Measurements from ENCODE around the gene ANKRD10. TPM values are rescaled to one million over a fixed set of nuclear protein-coding genes. Genes with fewer than 3 reads are reported as not detected.

ANKRD10 gene
- total and polyA plus RNA-seq, 3 experiments from 2014 or later, result 65.4 to 76.1 (median 65.8) TPM

DNA sequence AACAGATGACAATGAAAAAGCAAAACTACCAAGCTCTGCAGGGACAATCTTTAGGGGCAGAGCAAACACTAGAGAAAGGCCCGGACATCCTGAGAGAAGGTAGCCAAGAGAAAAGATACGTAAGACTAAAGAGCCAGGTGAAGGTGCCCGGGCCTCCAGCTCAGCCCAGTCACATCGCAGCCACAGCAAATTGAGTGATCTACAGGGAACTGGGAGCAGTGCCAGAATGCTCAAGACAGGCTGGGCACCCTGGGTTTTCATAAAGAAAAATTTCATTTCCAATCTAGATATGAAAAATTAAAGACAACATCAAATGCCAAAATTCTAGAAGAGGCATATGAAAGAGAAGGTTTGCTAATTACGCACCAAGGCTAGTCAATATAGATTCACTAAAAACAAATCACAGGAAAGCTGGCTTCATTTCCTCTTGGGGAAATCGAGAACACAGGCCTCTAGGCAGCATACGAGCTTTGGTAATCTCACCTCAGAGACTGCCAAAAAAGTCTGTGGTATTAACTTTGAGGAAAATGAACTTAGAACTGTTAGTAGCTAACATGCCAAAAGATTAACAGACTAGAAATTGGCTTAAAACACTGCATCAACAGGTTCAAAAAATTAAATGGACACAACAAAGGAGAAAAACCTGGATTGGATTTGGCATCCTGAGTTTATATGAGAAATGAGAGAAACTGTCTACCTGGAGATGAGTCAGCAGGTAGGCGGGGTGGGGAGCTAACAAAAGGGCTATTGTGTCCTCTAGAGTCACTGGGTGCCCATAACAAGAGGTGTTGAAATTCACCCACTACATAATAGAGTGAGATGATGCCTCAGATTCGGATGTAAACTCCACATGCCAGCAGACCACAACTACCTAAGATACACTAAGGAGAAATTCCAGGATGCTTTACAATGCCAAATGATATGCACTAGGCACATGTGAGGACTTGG, 6.6 kb downstream of the ANKRD10 start:
- peak overlapping the region in 4 of 8 donors; percentile 4 to 84 (median 22) for H3K27ac Mint-ChIP-seq
- H3K4me3 Mint-ChIP-seq, result peak overlapping the region in 2 of 7 donors; percentile 36 to 74
- no peaks in the 10 kb centered on the region for H3K9me3 Mint-ChIP-seq
- H3K36me3 Mint-ChIP-seq, result peaks cover 0 to 70% (median 19%) of the 10 kb centered on the region in 3 donors
- no peaks in the 10 kb centered on the region for H3K27me3 Mint-ChIP-seq
- Histone ChIP-seq H3K36me3 (ENCODE audit: insufficient read depth, low read length) (peaks cover 17% of the 10 kb centered on the region), H3K27me3 (ENCODE audit: insufficient read depth, low read length, poor library complexity, severe bottlenecking) (no peaks in the 10 kb centered on the region), H3K9me3 (ENCODE audit: low read length) (no peaks in the 10 kb centered on the region), H3K27ac (ENCODE audit: low read depth, low read length) (no peak overlapping the region), H3K4me1 (ENCODE audit: insufficient read depth, low read length) (peaks cover 46% of the 10 kb centered on the region), H3K4me3 (ENCODE audit: low read length) (no peak overlapping the region)
- peaks cover 62 to 89% (median 88%) of the 10 kb centered on the region in 3 donors for H3K4me1 Mint-ChIP-seq
- DNase-seq, result no peak
- CTCF ChIA-PET, result no interaction called here
- POLR2A ChIA-PET, result no interaction called here

DNA sequence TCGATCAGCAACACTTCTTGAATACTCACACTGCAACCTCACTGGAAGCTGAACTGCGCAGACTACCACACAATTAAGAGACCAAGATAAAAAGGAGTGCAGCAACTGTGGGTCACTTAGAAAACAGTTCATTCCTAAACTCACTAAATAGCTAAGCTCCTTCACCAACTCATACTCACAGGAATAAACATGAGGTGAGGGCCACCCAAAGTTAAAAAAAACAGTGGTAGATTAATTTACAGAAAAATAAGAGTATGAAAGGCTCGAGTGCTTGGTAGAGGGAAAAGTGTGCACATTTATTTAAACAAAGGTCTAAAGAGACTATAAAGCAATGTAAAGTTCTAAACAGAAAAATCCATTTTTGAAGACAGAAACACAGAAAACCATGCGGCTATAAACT, 7.6 kb downstream of the ANKRD10 start:
- Histone ChIP-seq H3K36me3 (ENCODE audit: insufficient read depth, low read length) (peaks cover 17% of the 10 kb centered on the region), H3K27ac (ENCODE audit: low read depth, low read length) (no peak overlapping the region), H3K9me3 (ENCODE audit: low read length) (no peaks in the 10 kb centered on the region), H3K4me3 (ENCODE audit: low read length) (no peak overlapping the region), H3K27me3 (ENCODE audit: insufficient read depth, low read length, poor library complexity, severe bottlenecking) (no peaks in the 10 kb centered on the region), H3K4me1 (ENCODE audit: insufficient read depth, low read length) (peaks cover 36% of the 10 kb centered on the region)
- ChIA-PET POLR2A (no interaction called here), CTCF (interaction anchor here (1.9 kb wide), 1 partner anchor 8 kb away, joined by 5 read pairs; the partner anchor contains the start of gene ANKRD10)
- Mint-ChIP-seq H3K4me1 (peaks cover 53 to 86% (median 79%) of the 10 kb centered on the region in 3 donors), H3K9me3 (no peaks in the 10 kb centered on the region), H3K27ac (peak overlapping the region in 2 of 8 donors; percentile 8 to 49), H3K36me3 (peaks cover 0 to 77% (median 19%) of the 10 kb centered on the region in 3 donors), H3K27me3 (no peaks in the 10 kb centered on the region), H3K4me3 (no peak overlapping the region)
- DNase-seq, result no peak

DNA sequence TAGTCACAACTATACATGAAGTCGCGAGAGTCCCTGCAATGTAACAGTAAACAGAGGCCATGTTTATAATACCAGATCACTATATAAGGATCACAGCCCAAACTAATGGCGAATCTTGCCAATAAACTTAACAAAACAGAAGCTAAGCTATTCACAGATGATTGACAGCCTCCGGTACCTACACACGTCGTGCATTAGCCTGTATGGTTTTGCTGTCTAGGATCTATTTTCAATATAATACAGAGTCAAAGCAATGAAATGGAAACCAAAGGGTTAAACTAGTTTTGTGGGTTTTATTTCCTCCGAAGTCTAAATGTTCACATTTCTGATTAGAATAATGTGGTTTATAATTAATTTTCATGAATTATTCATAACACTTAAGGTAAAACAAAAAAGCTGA, 10.1 kb downstream of the ANKRD10 start:
- CTCF ChIA-PET, result interaction anchor here (1.2 kb wide), 1 partner anchor 11 kb away, joined by 6 read pairs; no protein-coding TSS in a partner anchor
- no peaks in the 10 kb centered on the region for H3K9me3 ChIP-seq (ENCODE audit: low read length)
- H3K4me3 ChIP-seq (ENCODE audit: low read length), result no peak overlapping the region
- H3K27ac ChIP-seq (ENCODE audit: low read depth, low read length), result no peak overlapping the region
- DNase-seq, result no peak
- H3K36me3 ChIP-seq (ENCODE audit: insufficient read depth, low read length), result peaks cover 8% of the 10 kb centered on the region
- Mint-ChIP-seq H3K27me3 (no peaks in the 10 kb centered on the region), H3K4me1 (peaks cover 33 to 67% (median 57%) of the 10 kb centered on the region in 3 donors), H3K4me3 (no peak overlapping the region), H3K9me3 (no peaks in the 10 kb centered on the region), H3K27ac (no peak overlapping the region), H3K36me3 (peaks cover 0 to 76% (median 15%) of the 10 kb centered on the region in 3 donors)
- H3K4me1 ChIP-seq (ENCODE audit: insufficient read depth, low read length), result peaks cover 21% of the 10 kb centered on the region
- POLR2A ChIA-PET, result interaction anchor here (1.1 kb wide), 1 partner anchor 189 kb away, joined by 3 read pairs; no protein-coding TSS in a partner anchor
- no peaks in the 10 kb centered on the region for H3K27me3 ChIP-seq (ENCODE audit: insufficient read depth, low read length, poor library complexity, severe bottlenecking)

DNA sequence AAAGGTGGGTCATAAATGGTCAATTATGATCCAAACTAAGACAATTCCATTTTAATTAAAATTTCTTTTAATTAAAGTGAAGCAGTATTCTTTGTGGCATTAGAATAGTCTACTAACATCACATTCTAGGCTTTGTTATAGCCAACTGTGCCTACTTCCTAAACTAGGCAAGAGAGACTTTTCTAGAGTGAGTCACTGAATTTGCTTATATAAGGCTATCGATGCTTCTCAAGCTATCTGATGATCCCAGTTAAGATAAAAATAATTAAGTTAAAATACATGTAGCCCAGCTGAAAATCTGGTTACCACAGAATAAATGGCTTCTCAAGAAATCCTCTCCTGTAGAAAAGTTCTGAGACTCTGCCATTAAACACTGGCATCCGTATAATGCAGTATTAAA, 12.5 kb downstream of the ANKRD10 start:
- no peaks in the 10 kb centered on the region for H3K27me3 ChIP-seq (ENCODE audit: insufficient read depth, low read length, poor library complexity, severe bottlenecking)
- Mint-ChIP-seq H3K9me3 (no peaks in the 10 kb centered on the region), H3K27ac (no peak overlapping the region), H3K4me3 (no peak overlapping the region), H3K36me3 (peaks cover 0 to 66% (median 5%) of the 10 kb centered on the region in 3 donors), H3K4me1 (peaks cover 17 to 47% (median 42%) of the 10 kb centered on the region in 3 donors), H3K27me3 (no peaks in the 10 kb centered on the region)
- peaks cover 5% of the 10 kb centered on the region for H3K36me3 ChIP-seq (ENCODE audit: insufficient read depth, low read length)
- ChIA-PET POLR2A (no interaction called here), CTCF (no interaction called here)
- no peak for DNase-seq
- H3K4me3 ChIP-seq (ENCODE audit: low read length), result no peak overlapping the region
- peaks cover 5% of the 10 kb centered on the region for H3K4me1 ChIP-seq (ENCODE audit: insufficient read depth, low read length)
- no peak overlapping the region for H3K27ac ChIP-seq (ENCODE audit: low read depth, low read length)
- H3K9me3 ChIP-seq (ENCODE audit: low read length), result no peaks in the 10 kb centered on the region

DNA sequence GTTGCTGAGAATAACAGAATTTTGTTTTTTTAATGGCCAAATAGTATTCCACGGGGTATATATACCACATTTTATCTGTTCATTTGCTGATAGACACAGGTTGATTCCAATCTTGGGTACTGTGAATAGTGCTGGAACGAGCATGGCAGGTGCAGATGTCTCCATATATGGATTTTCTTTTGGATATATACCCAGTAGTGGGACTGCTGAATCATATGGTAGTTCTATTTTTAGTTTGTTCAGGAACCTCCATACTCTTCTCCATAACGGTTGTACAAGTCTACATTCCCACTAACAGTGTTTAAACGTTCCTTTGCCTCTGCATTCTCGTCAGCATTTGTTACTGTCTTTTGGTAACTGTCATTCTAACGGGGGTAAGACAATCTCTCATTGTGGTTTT, 17.3 kb downstream of the ANKRD10 start:
- H3K9me3 ChIP-seq (ENCODE audit: low read length), result no peaks in the 10 kb centered on the region
- CTCF ChIA-PET, result no interaction called here
- no peaks in the 10 kb centered on the region for H3K9me3 Mint-ChIP-seq
- POLR2A ChIA-PET, result no interaction called here
- H3K27ac ChIP-seq (ENCODE audit: low read depth, low read length), result no peak overlapping the region
- H3K27me3 ChIP-seq (ENCODE audit: insufficient read depth, low read length, poor library complexity, severe bottlenecking), result no peaks in the 10 kb centered on the region
- DNase-seq, result no peak
- H3K4me3 ChIP-seq (ENCODE audit: low read length), result no peak overlapping the region
- H3K27ac Mint-ChIP-seq, result no peak overlapping the region
- no peaks in the 10 kb centered on the region for H3K27me3 Mint-ChIP-seq
- H3K36me3 ChIP-seq (ENCODE audit: insufficient read depth, low read length), result peaks cover 17% of the 10 kb centered on the region
- peaks cover 7 to 54% (median 14%) of the 10 kb centered on the region in 3 donors for H3K36me3 Mint-ChIP-seq
- H3K4me1 ChIP-seq (ENCODE audit: insufficient read depth, low read length), result no peaks in the 10 kb centered on the region
- H3K4me1 Mint-ChIP-seq, result peaks cover 8 to 27% (median 14%) of the 10 kb centered on the region in 3 donors
- no peak overlapping the region for H3K4me3 Mint-ChIP-seq

DNA sequence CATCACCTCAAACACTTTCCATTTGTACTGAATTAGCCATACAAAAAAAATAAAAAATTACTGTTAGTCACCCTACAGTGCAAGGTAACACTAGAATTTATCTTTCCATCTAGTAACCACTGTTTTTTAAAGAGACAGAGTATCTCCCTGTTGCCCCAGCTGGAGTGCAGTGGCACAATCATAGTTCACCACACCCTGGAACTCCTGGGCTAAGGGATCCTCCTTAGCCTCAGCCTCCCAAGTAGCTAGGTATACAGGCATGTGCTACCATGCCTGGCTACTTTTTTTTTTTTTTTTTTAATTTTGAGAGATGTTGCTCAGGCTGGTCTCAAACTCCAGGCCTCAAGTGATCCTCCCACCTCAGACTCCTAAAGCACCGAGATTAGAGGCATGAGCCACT, 17.9 kb downstream of the ANKRD10 start:
- Histone ChIP-seq H3K4me1 (ENCODE audit: insufficient read depth, low read length) (no peaks in the 10 kb centered on the region), H3K27ac (ENCODE audit: low read depth, low read length) (no peak overlapping the region), H3K36me3 (ENCODE audit: insufficient read depth, low read length) (peaks cover 17% of the 10 kb centered on the region), H3K9me3 (ENCODE audit: low read length) (no peaks in the 10 kb centered on the region), H3K27me3 (ENCODE audit: insufficient read depth, low read length, poor library complexity, severe bottlenecking) (no peaks in the 10 kb centered on the region), H3K4me3 (ENCODE audit: low read length) (no peak overlapping the region)
- H3K27ac Mint-ChIP-seq, result no peak overlapping the region
- no peaks in the 10 kb centered on the region for H3K9me3 Mint-ChIP-seq
- H3K36me3 Mint-ChIP-seq, result peaks cover 8 to 55% (median 16%) of the 10 kb centered on the region in 3 donors
- POLR2A ChIA-PET, result interaction anchor here (0.6 kb wide), 1 partner anchor 82 kb away, joined by 3 read pairs; no protein-coding TSS in a partner anchor
- H3K4me1 Mint-ChIP-seq, result peaks cover 8 to 29% (median 14%) of the 10 kb centered on the region in 3 donors
- H3K27me3 Mint-ChIP-seq, result no peaks in the 10 kb centered on the region
- DNase-seq, result no peak
- no peak overlapping the region for H3K4me3 Mint-ChIP-seq
- CTCF ChIA-PET, result no interaction called here

DNA sequence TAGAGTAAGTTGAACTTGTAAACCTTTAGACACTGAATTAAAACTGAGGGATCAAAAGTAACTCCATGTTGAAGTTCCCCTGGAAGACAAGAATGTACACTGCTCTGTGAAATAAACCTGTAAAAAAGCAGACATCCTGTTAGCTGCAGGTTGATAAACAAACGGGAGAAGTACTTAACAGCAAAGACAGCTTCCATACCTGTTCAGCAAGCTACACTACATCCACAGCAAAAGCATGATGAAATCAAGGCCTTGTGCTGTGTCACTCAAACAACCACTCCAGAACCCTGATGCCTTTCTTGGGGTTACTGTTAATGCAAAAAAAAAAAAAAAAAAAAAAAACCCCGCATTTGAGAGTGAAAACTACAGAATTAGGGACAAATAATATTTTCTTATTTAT, 20.8 kb downstream of the ANKRD10 start:
- Histone ChIP-seq H3K36me3 (ENCODE audit: insufficient read depth, low read length) (peaks cover 14% of the 10 kb centered on the region), H3K27ac (ENCODE audit: low read depth, low read length) (no peak overlapping the region), H3K4me3 (ENCODE audit: low read length) (no peak overlapping the region), H3K9me3 (ENCODE audit: low read length) (no peaks in the 10 kb centered on the region), H3K27me3 (ENCODE audit: insufficient read depth, low read length, poor library complexity, severe bottlenecking) (no peaks in the 10 kb centered on the region), H3K4me1 (ENCODE audit: insufficient read depth, low read length) (no peaks in the 10 kb centered on the region)
- H3K4me1 Mint-ChIP-seq, result peaks cover 8 to 24% (median 8%) of the 10 kb centered on the region in 3 donors
- H3K27ac Mint-ChIP-seq, result peak overlapping the region in 1 of 8 donors; percentile 16
- H3K4me3 Mint-ChIP-seq, result no peak overlapping the region
- H3K9me3 Mint-ChIP-seq, result no peaks in the 10 kb centered on the region
- peaks cover 8 to 49% (median 14%) of the 10 kb centered on the region in 3 donors for H3K36me3 Mint-ChIP-seq
- ChIA-PET POLR2A (no interaction called here), CTCF (no interaction called here)
- no peak for DNase-seq
- no peaks in the 10 kb centered on the region for H3K27me3 Mint-ChIP-seq

DNA sequence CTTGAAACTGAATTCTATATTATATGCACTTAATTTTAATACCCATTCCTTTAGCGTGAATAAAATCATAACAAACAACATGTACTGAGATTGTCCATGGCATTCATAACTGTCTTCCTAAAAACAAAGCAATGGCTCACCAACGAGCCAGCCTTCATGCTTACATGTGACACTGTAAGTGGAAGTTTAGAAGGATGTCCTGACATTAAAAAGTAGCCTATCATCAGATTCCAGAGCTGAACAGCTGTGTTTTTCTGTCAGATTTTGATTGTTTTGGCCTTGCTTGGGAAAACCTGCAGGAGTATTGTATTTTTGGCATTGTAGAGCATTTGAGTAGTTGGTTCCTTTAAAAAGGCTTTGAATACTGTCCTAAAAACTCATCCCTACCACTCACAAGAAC, 21.3 kb downstream of the ANKRD10 start:
- Histone ChIP-seq H3K4me3 (ENCODE audit: low read length) (no peak overlapping the region), H3K27me3 (ENCODE audit: insufficient read depth, low read length, poor library complexity, severe bottlenecking) (no peaks in the 10 kb centered on the region), H3K36me3 (ENCODE audit: insufficient read depth, low read length) (peaks cover 12% of the 10 kb centered on the region), H3K27ac (ENCODE audit: low read depth, low read length) (no peak overlapping the region), H3K9me3 (ENCODE audit: low read length) (no peaks in the 10 kb centered on the region), H3K4me1 (ENCODE audit: insufficient read depth, low read length) (no peaks in the 10 kb centered on the region)
- POLR2A ChIA-PET, result no interaction called here
- no peaks in the 10 kb centered on the region for H3K9me3 Mint-ChIP-seq
- H3K4me3 Mint-ChIP-seq, result no peak overlapping the region
- no peak for DNase-seq
- peaks cover 8 to 49% (median 14%) of the 10 kb centered on the region in 3 donors for H3K36me3 Mint-ChIP-seq
- H3K27me3 Mint-ChIP-seq, result no peaks in the 10 kb centered on the region
- H3K27ac Mint-ChIP-seq, result peak overlapping the region in 1 of 8 donors; percentile 16
- CTCF ChIA-PET, result interaction anchor here (0.7 kb wide), 1 partner anchor 22 kb away, joined by 3 read pairs; no protein-coding TSS in a partner anchor
- peaks cover 8 to 27% (median 8%) of the 10 kb centered on the region in 3 donors for H3K4me1 Mint-ChIP-seq
